HTERT RPE-1 (cell line): ENCODE measurements around the gene NGF.
"Not testable (repeated sequence)": the region's sequence is repeated elsewhere in the genome, so short reads cannot be mapped to it uniquely, and the experiment has no call there.

Source experiments
- in situ Hi-C: fragments of 300-500 bp; cut with MboI; formaldehyde crosslinking; loops from 4 replicates; pipeline ENCODE4 v1.14.3; 2020; ENCODE audit warnings: low sequenced_read_pairs

Gene NGF

DNA sequence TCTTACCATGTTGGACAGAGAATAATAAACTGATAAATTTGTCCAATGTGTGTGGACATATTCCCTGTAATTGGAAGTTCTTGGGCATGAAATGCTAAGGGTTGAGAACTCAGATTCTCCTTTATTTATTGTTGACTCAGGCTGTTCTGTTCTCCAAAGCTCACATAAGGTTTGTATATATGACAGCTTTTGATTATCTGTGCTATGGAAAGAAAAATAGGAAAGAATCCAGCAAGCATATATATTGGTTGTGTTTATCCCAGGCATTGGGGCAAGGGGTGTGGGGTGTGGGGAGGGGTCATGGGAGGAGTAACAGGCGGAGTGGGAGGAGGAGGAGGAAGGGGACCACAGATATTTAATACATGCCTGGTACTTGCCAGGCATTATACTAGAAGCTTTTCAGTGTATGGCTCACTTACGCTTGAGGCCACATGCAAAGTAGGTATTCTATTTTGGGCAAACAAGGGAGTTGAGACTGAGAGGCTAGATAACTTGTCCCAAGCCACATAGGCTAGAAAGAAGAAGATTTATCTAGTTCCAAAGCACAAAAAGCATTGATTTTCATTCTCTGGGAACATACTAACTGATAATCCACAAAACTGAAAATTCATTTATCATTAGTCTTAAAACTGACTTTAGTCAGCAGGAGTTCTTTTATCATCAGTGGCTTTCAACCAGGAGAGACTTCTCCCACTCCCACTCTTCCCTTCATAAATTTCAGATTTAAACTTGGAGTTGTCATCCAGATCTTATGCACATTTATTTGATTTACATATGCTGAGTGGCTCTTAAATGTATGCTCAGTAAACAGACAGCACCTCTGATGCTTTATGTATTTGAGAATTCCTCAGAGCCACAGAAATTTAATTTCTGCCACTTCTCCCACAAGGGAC, 27.2 kb downstream of the NGF start:
- in situ Hi-C loops, result no loop called here

DNA sequence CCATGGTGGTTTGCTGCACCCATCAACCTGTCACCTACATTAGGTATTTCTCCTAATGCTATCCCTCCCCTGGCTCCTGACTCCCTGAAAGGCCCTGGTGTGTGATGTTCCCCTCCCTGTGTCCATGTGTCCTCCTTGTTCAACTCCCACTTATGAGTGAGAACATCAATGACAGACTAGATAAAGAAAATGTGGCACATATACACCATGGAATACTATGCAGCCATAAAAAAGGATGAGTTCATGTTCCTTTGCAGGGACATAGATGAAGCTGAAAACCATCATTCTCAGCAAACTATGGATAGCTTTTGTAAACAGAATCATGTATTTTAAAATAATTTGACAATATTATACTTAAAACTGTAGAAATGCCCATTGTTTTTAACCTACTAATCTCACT, 28.5 kb downstream of the NGF start:
- in situ Hi-C loops, result not testable (repeated sequence)

- in situ Hi-C loops, result no loop called here
Measured at GRCh38 chr1:115308969-115309368, 29.1 kb downstream of the NGF start.

DNA sequence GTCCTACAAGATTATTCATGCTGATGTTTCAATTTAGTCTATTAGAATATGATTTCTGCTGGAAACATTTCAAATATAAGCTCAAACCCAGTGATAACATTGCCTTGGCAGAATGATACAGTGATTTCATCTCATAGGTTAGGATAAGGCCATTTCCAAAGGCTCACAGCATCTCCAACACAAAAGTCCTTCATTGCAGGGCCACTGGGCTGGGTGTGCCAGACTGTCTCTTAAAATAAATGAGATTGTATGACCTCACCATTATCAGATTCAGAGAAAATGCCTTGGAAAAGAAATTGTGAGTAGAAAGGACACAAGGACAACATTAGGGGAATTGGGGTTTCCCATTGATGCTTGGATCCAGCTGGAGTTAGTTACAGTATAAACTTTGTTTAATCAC, 30.4 kb downstream of the NGF start:
- in situ Hi-C loops, result no loop called here

GRCh38 chr1:115306146-115306545, 31.9 kb downstream of the NGF start:
- in situ Hi-C loops, result no loop called here

DNA sequence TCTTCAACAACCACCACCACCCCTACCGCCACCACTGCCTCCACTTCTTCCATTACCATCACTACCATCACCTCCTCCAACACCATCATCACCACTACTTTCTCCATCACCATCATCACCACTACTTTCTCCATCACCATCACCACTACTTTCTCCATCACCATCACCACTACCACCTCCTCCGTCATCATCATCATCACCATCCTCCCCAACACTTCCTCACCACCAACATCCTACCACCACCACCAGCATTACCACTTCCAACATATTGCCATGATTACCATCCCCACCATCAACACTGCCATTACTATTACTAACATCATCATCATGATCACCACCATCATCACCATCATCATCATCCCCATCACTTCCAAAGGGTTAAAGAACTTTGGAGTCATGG, 34.7 kb downstream of the NGF start:
- in situ Hi-C loops, result no loop called here

GRCh38 chr1:115302390-115302961, 35.6 kb downstream of the NGF start:
- in situ Hi-C loops, result no loop called here

GRCh38 chr1:115301438-115302020, 36.5 kb downstream of the NGF start:
- in situ Hi-C loops, result no loop called here

- in situ Hi-C loops, result no loop called here
Measured at GRCh38 chr1:115300087-115300876, 37.8 kb downstream of the NGF start.

- in situ Hi-C loops, result no loop called here
Measured at GRCh38 chr1:115299266-115299665, 38.8 kb downstream of the NGF start.

DNA sequence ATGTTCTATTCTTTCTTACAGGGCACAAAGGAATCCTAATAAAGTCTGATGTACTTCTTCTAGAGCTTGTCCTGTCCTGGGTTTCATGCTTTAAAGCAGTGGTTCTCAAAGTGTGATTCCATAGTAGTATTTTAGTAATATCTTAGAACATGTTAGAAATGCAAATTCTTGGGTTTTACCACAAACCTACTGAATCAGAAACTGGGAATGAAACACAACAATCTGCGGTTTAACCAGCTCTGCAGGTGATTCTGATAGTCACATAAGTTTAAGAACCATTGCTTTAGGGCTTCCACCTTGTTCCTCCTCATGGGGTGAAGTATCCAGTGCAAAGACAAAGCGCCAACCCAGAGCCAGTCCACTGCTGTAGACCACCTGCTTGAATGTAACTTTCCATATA, 41.1 kb downstream of the NGF start:
- in situ Hi-C loops, result no loop called here

- in situ Hi-C loops, result no loop called here
Measured at GRCh38 chr1:115295904-115296696, 41.9 kb downstream of the NGF start.

DNA sequence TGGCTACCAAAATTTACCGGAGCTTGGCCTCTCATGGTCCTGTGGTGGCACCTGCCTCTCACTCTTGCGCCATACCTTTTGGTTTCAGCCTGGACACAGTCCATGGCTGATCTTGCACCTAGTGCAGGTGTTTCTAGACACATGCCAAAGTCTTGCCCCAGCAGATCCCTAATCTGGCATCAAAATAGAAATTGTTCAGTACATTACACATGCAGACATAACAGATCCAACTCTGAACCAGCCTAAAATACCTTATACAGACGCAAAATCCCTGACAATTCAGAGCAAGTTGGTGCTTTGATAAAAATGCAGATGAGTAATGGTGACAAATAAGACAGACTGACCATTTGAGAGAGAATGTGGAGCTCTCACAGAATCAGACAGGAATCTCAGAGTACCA, 44.1 kb downstream of the NGF start:
- in situ Hi-C loops, result no loop called here

DNA sequence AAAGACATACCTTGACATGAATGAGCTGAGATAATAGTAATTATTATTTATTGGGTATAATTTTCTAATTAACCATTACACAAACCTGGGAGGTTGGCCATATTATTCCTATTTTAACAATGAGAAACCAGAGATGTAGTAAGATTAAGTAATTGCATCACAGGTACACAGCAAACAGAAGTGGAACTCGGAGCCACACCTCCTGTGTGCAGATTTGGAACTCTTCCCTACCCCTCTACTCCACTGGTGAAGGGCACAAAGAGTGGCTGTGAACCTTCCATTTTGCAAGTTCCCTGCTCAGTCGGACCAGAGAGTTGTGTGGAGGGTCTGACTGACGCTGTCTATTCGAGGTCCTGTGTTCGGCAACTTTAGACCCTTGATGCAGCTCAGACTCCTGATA, 45.0 kb downstream of the NGF start:
- in situ Hi-C loops, result no loop called here

DNA sequence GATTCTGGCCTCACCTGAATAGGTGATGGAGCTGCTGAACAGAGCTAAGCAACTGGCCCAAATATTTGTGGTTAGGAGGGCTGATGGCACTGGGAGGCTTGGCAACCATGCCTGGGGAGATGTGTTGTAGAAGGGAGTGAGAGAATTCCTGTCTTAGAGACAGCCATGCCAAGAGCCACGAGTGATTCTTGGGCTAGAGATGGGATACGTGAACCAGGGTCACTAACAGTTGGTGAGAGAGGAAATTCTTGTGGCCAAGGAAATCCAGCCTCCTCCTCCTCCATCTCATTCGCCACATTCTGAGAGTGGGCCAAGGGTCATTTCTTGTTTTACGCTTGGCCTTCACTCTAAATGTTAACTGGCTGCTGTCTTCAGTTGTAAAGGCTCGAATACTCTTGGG, 46.3 kb downstream of the NGF start:
- in situ Hi-C loops, result no loop called here

GRCh38 chr1:115289940-115290339, 48.1 kb downstream of the NGF start:
- in situ Hi-C loops, result no loop called here

- in situ Hi-C loops, result no loop called here
Measured at GRCh38 chr1:115288591-115289198, 49.4 kb downstream of the NGF start.

DNA sequence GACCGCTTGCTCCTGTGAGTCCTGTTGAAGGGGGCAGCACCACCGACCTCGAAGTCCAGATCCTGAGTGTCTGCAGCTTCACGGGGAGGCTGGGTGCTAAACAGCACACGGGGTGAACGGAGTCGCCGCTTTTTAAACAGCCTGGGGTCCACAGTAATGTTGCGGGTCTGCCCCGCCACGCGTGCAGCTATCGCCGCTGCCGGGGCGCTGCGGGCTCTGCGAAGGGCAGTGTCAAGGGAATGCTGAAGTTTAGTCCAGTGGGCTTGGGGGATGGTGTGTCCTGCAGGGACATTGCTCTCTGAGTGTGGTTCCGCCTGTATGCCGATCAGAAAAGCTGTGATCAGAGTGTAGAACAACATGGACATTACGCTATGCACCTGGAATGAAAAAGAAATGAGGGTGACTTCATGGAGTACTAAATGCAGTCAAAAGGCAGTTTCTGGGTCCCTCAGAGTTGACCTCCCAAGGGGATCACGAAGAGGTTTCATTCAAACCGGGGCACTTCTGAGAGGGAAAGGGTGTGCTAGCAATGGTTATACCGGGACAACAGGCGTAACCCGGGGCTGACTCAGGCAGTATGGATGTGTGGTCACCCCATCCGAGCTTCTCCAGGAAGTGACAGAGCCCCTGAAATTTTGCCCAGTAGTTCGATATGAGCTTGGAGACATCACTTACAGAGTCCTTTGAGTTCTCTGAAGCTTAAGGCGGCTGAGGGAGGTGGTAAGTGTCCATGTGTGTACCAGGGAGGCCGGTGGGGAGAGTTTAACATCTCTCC, 51.4 kb downstream of the NGF start:
- in situ Hi-C loops, result no loop called here

GRCh38 chr1:115284209-115284608, 53.8 kb downstream of the NGF start:
- in situ Hi-C loops, result no loop called here
